H54 (cell line): Measurements from ENCODE around the gene PPP3R2.
"Not testable (repeated sequence)": the region's sequence is repeated elsewhere in the genome, so short reads cannot be mapped to it uniquely, and the experiment has no call there.

Experiments used
- DNase-seq: peaks from one replicate; pipeline ENCODE4 v3.0.0; 2011; ENCODE audit warnings: low spot score, mixed read lengths; ENCODE audit not compliant: insufficient read length
- FAIRE-seq: peaks from 3 replicates; lab custom pipeline; 2011; peaks lifted over from hg19 to GRCh38; lab: Jason Lieb, UNC
- POLR2A ChIP-seq: IDR thresholded peaks from 2 replicates; pipeline ENCODE4 v1.6.1; 2011; ENCODE audit warnings: low read depth, mild to moderate bottlenecking, low read length

The PPP3R2 gene

DNA sequence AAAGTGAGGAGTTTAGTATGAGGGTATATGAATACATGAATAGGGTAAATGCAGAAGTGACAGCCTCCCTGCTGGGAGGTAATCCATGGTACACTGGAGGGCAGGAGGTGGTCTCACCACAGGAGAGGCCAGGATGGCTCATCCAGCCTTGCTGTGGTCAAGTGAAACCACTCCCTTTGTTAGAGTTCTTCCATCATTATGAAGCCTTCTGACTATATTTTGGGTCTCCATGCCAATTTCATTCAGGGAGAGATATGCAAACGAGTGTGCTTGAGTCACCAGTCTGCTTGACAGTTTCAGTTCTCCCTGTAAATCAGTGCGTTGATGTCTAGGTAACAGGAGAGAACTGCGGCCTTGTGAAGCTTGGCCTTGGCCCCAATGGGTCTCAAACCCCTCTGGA, 16.4 kb downstream of the PPP3R2 start:
- DNase-seq (no peak), FAIRE-seq (no peak)
- no peak for TF ChIP-seq POLR2A

DNA sequence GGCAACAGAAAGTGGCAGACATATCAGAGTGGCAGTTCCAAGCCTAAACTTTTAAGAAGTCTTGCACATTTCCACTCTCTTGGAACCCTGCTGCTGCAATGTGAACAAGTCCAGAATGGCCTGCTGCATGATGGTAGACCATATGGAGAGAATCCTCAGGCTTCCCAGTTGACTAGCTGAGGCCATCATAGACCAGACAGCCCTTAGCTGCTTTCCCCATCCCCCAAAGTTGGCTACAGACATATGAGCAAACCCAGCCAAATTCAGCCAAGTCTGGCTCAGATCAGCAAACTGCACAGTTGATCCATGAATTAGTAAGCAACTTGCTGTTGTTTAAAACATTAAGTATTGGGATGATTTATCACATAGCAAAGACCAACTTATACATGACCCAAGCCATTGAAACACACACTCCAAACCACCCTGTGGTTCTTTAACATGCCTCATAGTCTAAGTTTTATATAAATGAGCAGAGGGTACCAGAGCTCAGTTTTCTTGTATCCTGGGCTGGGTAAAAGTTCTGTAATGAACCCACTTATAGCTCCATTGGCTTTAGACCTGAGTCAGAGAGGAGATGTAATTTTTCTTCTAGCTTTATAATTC, 19.9 kb downstream of the PPP3R2 start:
- DNase-seq, result no peak
- FAIRE-seq, result no peak
- no peak for TF ChIP-seq POLR2A

DNA sequence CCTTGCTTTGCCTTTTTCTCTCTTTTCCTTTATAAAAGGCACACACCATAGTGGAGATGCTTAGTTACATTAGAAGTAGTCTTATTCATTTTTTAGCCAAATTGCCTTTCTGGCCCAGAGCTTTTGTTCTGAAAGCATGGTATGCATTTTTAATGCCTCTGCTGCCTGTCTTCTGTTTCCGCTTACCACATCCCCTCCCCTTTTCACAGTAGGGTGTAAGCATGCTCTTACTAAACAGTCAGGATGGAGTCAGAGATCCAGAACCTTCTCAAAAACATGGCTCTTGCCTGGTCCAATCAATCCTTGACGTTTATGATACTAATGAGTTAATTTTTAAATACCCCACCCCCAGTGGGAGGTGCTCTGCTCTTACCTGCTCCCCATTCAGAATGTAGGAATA, 22.5 kb downstream of the PPP3R2 start:
- no peak for FAIRE-seq
- no peak for TF ChIP-seq POLR2A
- no peak for DNase-seq

DNA sequence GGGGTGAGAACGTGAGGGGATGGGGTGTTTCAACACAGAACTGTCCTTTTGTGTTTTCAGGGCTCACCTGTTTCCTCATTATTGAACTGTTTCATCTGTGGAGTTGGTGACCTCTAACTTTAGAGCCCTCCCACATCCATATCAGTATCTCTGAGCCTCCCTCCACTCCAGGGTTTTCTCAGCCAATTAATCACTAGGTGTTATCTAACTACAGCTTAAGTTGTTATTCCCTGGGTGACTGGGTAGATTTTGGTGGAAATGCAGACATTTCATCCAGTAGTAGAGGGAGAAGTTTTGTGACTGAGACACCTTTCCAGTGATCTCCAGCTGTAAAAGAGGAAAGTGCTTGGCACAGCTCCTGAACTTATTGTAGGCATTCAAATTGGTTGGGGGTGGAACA, 23.7 kb downstream of the PPP3R2 start:
- TF ChIP-seq POLR2A, result no peak
- DNase-seq, result no peak
- no peak for FAIRE-seq

DNA sequence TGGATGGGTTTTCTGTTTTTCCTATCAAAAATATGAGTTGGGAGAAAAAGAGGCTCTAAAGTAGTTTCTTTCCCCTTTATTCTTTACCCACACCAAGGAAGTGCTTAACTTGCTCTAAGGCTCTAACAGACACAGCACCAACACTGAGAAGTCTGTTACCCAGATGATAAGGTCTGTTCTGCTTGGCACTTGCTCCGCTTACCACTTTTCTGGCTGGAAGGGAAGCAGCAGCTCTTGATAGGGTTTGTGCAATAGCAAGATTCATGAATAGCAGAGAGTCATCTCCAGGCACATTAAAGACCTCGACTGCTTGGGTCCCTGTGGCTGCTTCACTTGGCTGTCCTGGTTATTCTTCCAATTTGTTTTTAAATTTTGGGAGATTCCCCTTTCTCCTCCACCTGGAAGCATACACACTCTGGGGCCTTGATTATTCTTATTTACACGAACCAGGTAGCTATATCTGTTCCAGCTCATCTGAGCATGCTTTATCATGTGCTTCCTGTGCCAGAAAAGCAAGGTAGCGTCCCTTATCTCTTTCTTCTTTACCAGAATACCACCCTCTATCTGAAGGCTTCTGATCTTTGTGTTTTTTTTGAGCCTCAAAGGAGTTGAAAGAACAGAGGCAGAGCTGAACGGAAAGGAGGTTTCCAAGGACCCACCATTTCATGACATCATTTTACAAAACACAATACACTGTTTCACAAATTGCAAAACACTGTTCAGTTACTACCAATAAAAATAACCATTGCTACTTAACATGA, 24.8 kb downstream of the PPP3R2 start:
- FAIRE-seq (no peak), DNase-seq (no peak)
- no peak for TF ChIP-seq POLR2A

DNA sequence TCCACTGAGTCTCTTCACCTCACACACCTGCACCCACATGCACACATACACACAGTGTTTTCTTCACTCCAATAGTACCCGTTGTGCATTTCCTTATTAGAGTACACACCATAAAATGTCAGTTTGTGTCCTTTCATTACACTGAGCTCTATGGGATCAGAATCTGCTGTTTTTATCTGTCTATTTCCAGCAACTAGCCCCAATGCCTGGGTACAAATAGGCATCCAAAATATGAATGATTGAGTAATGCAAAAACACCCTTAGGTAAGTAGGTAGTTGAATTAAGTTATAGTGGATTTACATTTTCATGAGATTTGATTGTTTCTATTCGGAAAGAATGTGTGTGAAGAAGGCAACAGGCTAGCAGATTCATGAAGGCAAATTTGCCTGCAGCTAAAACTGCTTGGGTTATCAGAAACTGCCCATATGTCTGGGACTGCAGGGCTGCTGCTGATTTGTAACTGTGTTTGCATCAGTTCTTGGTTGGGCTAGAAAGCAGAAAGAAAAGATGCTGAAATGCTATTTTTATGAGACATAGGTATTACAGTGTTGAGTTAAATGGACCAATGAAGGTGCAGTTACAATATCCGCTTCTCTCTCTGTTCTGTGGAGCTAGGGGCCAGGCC, 26.9 kb downstream of the PPP3R2 start:
- DNase-seq (no peak), FAIRE-seq (peak; percentile 33)
- no peak for TF ChIP-seq POLR2A

DNA sequence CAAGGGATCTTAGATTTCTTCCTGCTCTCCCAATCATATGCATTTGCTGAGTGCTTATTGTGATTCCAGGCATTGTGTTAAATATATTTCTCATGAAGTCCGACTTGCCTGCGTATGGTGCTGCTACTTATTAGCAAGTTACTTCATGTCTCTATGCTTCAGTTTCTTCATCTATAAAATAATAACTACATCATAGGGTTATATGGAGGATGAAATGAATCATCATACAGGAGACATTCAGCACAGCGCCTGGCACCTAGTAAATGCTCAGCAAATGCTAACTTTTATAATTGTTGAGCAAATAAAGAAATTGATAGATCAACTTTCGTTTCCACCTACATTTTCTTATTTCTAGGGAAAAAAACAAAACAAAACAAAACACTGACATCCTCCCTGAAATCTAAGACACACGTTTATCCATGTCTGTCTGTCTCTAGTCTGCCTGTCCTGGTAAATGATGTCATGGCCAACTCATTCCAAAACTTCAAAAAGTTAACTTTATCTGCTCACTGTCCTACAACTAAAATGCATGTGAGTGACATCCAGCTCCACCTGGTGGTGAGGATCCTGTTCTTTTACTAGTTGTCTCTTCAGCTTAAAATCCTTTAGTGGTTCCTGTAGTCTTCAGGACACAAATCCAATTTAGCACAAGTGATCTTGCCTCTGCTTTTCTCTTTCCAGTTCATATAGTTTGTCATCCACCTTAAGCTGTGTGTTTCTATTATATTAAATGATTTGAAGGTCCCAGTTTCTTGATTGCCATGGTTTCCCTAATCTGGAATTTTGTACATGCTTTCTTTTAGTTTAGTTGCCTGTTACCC, 27.7 kb downstream of the PPP3R2 start:
- peak; percentile 27 for DNase-seq
- FAIRE-seq, result peak; percentile 83

DNA sequence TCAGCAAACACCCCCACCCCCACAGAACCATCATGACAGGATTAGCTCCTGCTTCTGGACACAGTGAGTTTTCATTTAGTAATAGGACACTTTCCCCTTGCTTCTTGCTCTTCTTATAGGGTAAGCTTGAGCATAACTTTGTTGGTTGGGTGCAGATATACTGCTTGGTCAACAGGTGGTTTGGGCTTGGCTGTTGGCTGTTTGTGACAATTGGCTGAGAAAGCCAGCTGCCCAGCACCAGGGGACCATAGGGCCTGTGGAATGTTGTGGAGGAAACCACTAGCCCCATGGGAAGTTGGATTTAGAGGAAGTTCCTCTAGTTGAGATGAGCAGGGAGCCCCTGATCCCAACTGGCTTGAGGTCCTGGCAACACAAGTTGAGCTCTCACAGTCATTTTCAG, 30.5 kb downstream of the PPP3R2 start:
- no peak for DNase-seq
- FAIRE-seq, result no peak
- no peak for TF ChIP-seq POLR2A

More for the DNA sequence above, 27.7 kb downstream of the PPP3R2 start:
- no peak for TF ChIP-seq POLR2A

DNA sequence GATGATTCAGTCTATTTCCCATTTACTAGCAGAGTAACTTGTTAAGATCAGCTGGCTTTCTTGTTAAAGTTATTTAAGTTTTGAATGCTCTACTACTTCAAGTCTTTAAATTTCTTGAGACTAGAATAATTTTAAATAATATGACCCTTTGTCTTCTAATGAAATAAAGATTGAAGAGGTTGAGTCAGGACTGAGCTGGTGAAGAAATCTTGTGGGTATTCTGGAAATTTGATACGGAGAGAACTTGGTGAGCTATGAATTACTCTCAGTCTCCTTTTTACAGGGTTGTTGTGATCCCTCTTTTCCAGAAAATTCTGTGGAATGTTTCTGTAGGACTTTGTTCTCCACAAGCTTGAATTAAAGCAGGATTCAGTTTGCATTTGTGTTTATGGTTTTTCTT, 31.8 kb downstream of the PPP3R2 start:
- no peak for TF ChIP-seq POLR2A
- FAIRE-seq, result no peak
- DNase-seq, result no peak

DNA sequence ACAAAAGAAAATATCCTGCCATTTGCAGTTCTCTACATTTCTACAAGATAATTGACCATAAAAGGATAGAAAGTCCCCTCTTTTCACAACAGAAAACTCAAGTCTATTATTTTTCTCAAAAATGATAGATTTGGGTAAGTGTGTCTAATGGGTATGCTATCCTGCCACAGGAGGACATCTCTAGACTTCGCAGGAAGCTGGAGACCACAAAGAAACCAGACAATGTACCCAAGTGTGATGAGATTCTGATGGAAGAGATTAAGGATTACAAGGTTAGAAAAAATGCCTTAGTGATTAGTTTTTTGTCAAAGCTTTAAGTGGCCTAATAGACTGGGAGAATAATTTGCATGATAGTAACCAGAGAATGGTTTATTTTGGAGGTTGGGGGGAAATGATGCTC, 33.0 kb downstream of the PPP3R2 start:
- TF ChIP-seq POLR2A, result no peak
- FAIRE-seq (peak; percentile 50), DNase-seq (no peak)

DNA sequence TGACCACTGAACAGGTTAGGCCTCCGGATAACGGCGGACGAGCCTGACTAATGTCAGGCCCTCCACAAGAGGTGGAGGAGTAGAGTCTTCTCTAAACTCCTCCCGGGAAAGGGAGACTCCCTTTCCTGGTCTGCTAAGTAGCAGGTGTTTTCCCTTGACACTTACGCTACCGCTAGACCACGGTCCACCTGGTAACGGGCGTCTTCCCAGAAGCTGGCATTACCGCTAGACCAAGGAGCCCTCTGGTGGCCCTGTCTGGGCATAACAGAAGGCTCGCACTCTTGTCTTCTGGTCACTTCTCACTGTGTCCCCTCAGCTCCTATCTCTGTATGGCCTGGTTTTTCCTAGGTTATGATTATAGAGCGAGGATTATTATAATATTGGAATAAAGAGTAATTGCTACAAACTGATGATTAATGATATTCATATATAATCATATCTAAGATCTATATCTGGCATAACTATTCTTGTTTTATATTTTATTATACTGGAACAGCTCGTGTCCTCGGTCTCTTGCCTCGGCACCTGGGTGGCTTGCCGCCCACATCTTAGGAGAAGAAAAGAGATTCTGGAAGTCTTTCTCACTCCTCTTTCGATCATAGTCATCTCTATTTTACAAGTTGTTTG, 45.2 kb downstream of the PPP3R2 start:
- not testable (repeated sequence) for FAIRE-seq, DNase-seq

DNA sequence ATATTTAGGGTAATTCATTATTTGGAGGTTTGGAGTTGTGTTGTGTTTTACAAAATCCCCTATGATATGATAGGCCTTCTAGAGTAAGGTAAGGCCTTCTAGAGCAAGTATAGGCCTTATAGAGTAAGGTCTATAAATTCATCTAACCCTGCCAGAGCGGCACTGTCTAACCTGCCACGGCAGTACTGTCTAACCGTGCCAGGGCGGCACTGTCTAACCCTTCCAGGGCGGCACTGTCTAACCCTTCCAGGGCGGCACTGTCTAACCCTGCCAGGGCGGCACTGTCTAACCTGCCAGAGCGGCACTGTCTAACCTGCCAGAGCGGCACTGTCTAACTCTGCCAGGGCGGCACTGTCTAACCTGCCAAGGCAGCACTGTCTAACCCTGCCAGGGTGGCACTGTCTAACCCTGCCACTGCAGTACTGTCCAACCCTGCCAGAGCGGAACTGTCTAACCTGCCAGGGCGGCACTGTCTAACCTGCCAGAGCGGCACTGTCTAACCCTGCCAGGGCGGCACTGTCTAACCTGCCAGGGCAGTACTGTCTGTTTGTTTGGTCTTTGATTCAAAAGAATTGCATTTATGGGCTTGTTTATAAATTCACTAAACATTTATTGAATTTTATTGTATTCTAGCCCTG, 51.6 kb downstream of the PPP3R2 start:
- TF ChIP-seq POLR2A, result no peak
- no peak for FAIRE-seq

More for the DNA sequence above, 51.6 kb downstream of the PPP3R2 start:
- no peak for DNase-seq
